GM12878 (cell line): Measurements from ENCODE around the gene AURKA. TPM values are rescaled to one million over a fixed set of nuclear protein-coding genes. Genes with fewer than 3 reads are reported as not detected.

ENCODE experiments used
- ATAC-seq: fragments of 200-7000 bp; cut with Tn5 transposase; 3 replicates; pipeline ENCODE4 v1.9.1; 2020; ENCODE audit warnings: mild to moderate bottlenecking, moderate library complexity
- BruUV-seq: library from RNA; stranded (reverse); fragments of 400-500 nt; replicated peaks from 2 replicates; lab custom pipeline; 2021; lab: Mats Ljungman, UMichigan
- CTCF ChIA-PET: fragments of 300-600 bp; sonication (Branson Sonifier 250); formaldehyde crosslinking; extraction: SDS; loops from one replicate; lab custom pipeline; 2021; ENCODE audit warnings: inconsistent platforms; lab: Yijun Ruan, JAX
- POLR2A ChIA-PET: fragments of 350-600 bp; formaldehyde crosslinking; extraction: SDS; loops from one replicate; lab custom pipeline; 2021; ENCODE audit warnings: inconsistent platforms; lab: Charles Lee
- RAD21 ChIA-PET: fragments of 300-600 bp; sonication (Branson Sonifier 250); formaldehyde crosslinking; loops from one replicate; lab custom pipeline; 2023; ENCODE audit warnings: antibody characterized with exemption; ENCODE audit not compliant: unreplicated experiment; lab: Charles Lee
- SMC1A ChIA-PET: fragments of 300-600 bp; sonication (Branson Sonifier 250); formaldehyde crosslinking; loops from one replicate; lab custom pipeline; 2023; ENCODE audit not compliant: unreplicated experiment, uncharacterized antibody; lab: Charles Lee
- DNase-seq: peaks from one replicate; pipeline ENCODE4 v3.0.0-alpha.2; 2011; ENCODE audit warnings: low read depth, low spot score
- FAIRE-seq: peaks from 3 replicates; lab custom pipeline; 2011; peaks lifted over from hg19 to GRCh38; lab: Jason Lieb, UNC
- H2AFZ ChIP-seq: 2 replicates; pipeline ENCODE4 v1.6.0; 2011; ENCODE audit warnings: low read depth, low read length, control low read depth; ENCODE audit not compliant: control insufficient read depth
- H3K27ac ChIP-seq: 2 replicates; pipeline ENCODE4 v1.5.1; 2011; ENCODE audit warnings: control low read depth; ENCODE audit not compliant: control insufficient read depth, insufficient read depth
- H3K27me3 ChIP-seq, 2 experiments: replicated peaks in 1 of 2; 2 replicates each; pipeline versions ENCODE4 v1.6.0 to v1.6.1; 2011; ENCODE audit warnings: low read length in 1 of 2; ENCODE audit not compliant: control insufficient read depth in 2 of 2, insufficient read depth in 2 of 2
- H3K36me3 ChIP-seq, 2 experiments: 2 replicates each; pipeline ENCODE4 v1.5.1; 2011; ENCODE audit warnings: low read length in 1 of 2; ENCODE audit not compliant: control insufficient read depth in 2 of 2, insufficient read depth in 2 of 2
- H3K4me1 ChIP-seq: 2 replicates; pipeline ENCODE4 v1.6.1; 2011; ENCODE audit warnings: mild to moderate bottlenecking, low read length, moderate library complexity, mixed read lengths; ENCODE audit not compliant: control insufficient read depth, insufficient read depth
- H3K4me2 ChIP-seq: 2 replicates; pipeline ENCODE4 v1.6.0; 2011; ENCODE audit warnings: control low read depth; ENCODE audit not compliant: control insufficient read depth, insufficient read depth
- H3K4me3 ChIP-seq: fragments of 200-600 bp; sonication (generic); 2 replicates; pipeline ENCODE4 v1.5.1; 2016
- H3K79me2 ChIP-seq: 2 replicates; pipeline ENCODE4 v1.6.0; 2011; ENCODE audit warnings: low read length; ENCODE audit not compliant: control insufficient read depth, insufficient read depth
- H3K9ac ChIP-seq: 2 replicates; pipeline ENCODE4 v1.8.0; 2011; ENCODE audit warnings: low read length, control low read depth, mixed read lengths; ENCODE audit not compliant: control insufficient read depth, insufficient read depth
- H3K9me3 ChIP-seq: replicated peaks from 3 replicates; pipeline ENCODE4 v1.5.1; 2011; ENCODE audit warnings: mild to moderate bottlenecking, low read length; ENCODE audit not compliant: control insufficient read depth, insufficient read depth
- H4K20me1 ChIP-seq: 2 replicates; pipeline ENCODE4 v1.6.0; 2011; ENCODE audit not compliant: control insufficient read depth, insufficient read depth
- CBX5 ChIP-seq: sonication (generic); IDR thresholded peaks from 2 replicates; pipeline ENCODE4 v1.6.1; 2016; ENCODE audit warnings: low read depth, moderate library complexity, mild to moderate bottlenecking, inconsistent platforms
- CEBPZ ChIP-seq: fragments of 150-350 bp; IDR thresholded peaks from 2 replicates; pipeline ENCODE4 v1.6.1; 2016; ENCODE audit warnings: low read depth, low read length
- DPF2 ChIP-seq: fragments of 450-650 bp; IDR thresholded peaks from 2 replicates; pipeline ENCODE4 v1.6.1; 2017; ENCODE audit warnings: mild to moderate bottlenecking
- HDAC6 ChIP-seq: fragments of 200-600 bp; sonication (generic); IDR thresholded peaks from one replicate; pipeline ENCODE4 v1.8.0; 2017; ENCODE audit warnings: antibody characterized with exemption; ENCODE audit not compliant: unreplicated experiment
- HSF1 ChIP-seq: fragments of 150-350 bp; IDR thresholded peaks from 2 replicates; pipeline ENCODE4 v1.6.1; 2014; ENCODE audit warnings: mild to moderate bottlenecking, low read depth, low read length
- MEF2A ChIP-seq: IDR thresholded peaks from 2 replicates; pipeline ENCODE4 v1.6.1; 2011; ENCODE audit warnings: low read depth, mild to moderate bottlenecking, low read length, moderate library complexity; ENCODE audit not compliant: insufficient read depth
- MYB ChIP-seq: fragments of 150-350 bp; IDR thresholded peaks from 2 replicates; pipeline ENCODE4 v1.6.1; 2014; ENCODE audit warnings: mild to moderate bottlenecking, low read depth, low read length, borderline replicate concordance
- PKNOX1 ChIP-seq: fragments of 450-650 bp; IDR thresholded peaks from 2 replicates; pipeline ENCODE4 v1.6.1; 2016; ENCODE audit warnings: mild to moderate bottlenecking
- RAD51 ChIP-seq: fragments of 450-650 bp; IDR thresholded peaks from 2 replicates; pipeline ENCODE4 v1.6.1; 2016; ENCODE audit warnings: moderate library complexity, mild to moderate bottlenecking, inconsistent platforms
- SRF ChIP-seq, 2 experiments: IDR thresholded peaks; 2 replicates each; pipeline ENCODE4 v1.6.1; 2011; ENCODE audit warnings: low read depth in 2 of 2, low read length in 2 of 2, mild to moderate bottlenecking in 1 of 2, moderate library complexity in 1 of 2
- ZBED1 ChIP-seq: IDR thresholded peaks from 2 replicates; pipeline ENCODE4 v1.6.1; 2016; ENCODE audit warnings: borderline replicate concordance
- in situ Hi-C: fragments of 300-500 bp; cut with MboI; formaldehyde crosslinking; loops from 9 replicates; pipeline ENCODE4 v1.14.3; 2018; ENCODE audit warnings: mixed read lengths
- intact Hi-C: fragments of 100-400 bp; cut with micrococcal nuclease; formaldehyde crosslinking; loops from one replicate; pipeline ENCODE4 v1.14.2; 2022; ENCODE audit not compliant: unreplicated experiment
- polyA plus RNA-seq, 11 experiments: library from polyadenylated mRNA; depleted of rRNA in 4 of 11; unstranded in 6 of 11; stranded (reverse) in 5 of 11; fragments of >200 nt; fragmentation: Nextera tagmentation in 4 of 11; fragmentation: Illumina TruSeq in 1 of 11; extraction: Ambion mirVana in 4 of 11; extraction: Trizol in 1 of 11; gene quantifications; 1 replicate in 1 of 11; 2 replicates in 10 of 11; pipeline versions ENCODE4 v1.2.1 to v1.2.3, GENCODE V29; 2011 to 2016; ENCODE audit warnings: inconsistent platforms in 2 of 11, missing spikeins in 2 of 11, low read depth in 1 of 11
- total RNA-seq, 4 experiments: library from RNA; depleted of rRNA in 3 of 4; stranded (reverse); fragments of >200 nt in 3 of 4; fragmentation: Illumina TruSeq in 1 of 4; extraction: Trizol in 1 of 4; gene quantifications; 2 replicates each; pipeline versions ENCODE4 v1.2.1 to v1.2.3, GENCODE V29; 2013 to 2021
- TF ChIP-seq, protein P1 (sequence below): IDR thresholded peaks from 2 replicates; pipeline ENCODE4 v1.6.1; 2012; ENCODE audit warnings: improper control_type of control experiment, low read depth, low read length; ENCODE audit not compliant: insufficient replicate concordance
- TF ChIP-seq, protein P2 (sequence below): IDR thresholded peaks from 2 replicates; pipeline ENCODE4 v1.6.1; 2011; ENCODE audit warnings: low read depth, mild to moderate bottlenecking, low read length, moderate library complexity, borderline replicate concordance; ENCODE audit errors: extremely low read depth

The AURKA gene
- total and polyA plus RNA-seq, 10 of the 15 experiments (the other 5 are each of a cell fraction or from before 2014, with no cell fraction given), result 57.3 to 122 (median 73.4) TPM

- H3K4me1 ChIP-seq, result peaks cover 14% of the 10 kb centered on the region
- no peak overlapping the region for H3K9ac ChIP-seq
- BruUV-seq, result no TSS peak
- no peak overlapping the region for H3K4me2 ChIP-seq
- no peak overlapping the region for H3K27ac ChIP-seq
- in situ Hi-C loops, result no loop called here
- no peak overlapping the region for H3K4me3 ChIP-seq
- POLR2A ChIA-PET, result no interaction called here
- DNase-seq (no peak), ATAC-seq (no peak), FAIRE-seq (no peak)
- no peaks in the 10 kb centered on the region for H3K36me3 ChIP-seq
- no peak overlapping the region for H2AFZ ChIP-seq
- no peaks in the 10 kb centered on the region for H4K20me1 ChIP-seq
- H3K9me3 ChIP-seq, result no peaks in the 10 kb centered on the region
- CTCF ChIA-PET, result interaction anchor here (0.5 to 1.3 kb wide), 3 partner anchors 13 to 89 kb away, joined by 3 read pairs; no protein-coding TSS in a partner anchor
- no peaks in the 10 kb centered on the region for H3K79me2 ChIP-seq
- intact Hi-C loops, result no loop called here
- RAD21 ChIA-PET, result interaction anchor here (0.6 kb wide), 1 partner anchor 14 kb away, joined by 3 read pairs; no protein-coding TSS in a partner anchor
- SMC1A ChIA-PET, result no interaction called here
- H3K27me3 ChIP-seq, result no peaks in the 10 kb centered on the region
- TF ChIP-seq, protein P1, sequence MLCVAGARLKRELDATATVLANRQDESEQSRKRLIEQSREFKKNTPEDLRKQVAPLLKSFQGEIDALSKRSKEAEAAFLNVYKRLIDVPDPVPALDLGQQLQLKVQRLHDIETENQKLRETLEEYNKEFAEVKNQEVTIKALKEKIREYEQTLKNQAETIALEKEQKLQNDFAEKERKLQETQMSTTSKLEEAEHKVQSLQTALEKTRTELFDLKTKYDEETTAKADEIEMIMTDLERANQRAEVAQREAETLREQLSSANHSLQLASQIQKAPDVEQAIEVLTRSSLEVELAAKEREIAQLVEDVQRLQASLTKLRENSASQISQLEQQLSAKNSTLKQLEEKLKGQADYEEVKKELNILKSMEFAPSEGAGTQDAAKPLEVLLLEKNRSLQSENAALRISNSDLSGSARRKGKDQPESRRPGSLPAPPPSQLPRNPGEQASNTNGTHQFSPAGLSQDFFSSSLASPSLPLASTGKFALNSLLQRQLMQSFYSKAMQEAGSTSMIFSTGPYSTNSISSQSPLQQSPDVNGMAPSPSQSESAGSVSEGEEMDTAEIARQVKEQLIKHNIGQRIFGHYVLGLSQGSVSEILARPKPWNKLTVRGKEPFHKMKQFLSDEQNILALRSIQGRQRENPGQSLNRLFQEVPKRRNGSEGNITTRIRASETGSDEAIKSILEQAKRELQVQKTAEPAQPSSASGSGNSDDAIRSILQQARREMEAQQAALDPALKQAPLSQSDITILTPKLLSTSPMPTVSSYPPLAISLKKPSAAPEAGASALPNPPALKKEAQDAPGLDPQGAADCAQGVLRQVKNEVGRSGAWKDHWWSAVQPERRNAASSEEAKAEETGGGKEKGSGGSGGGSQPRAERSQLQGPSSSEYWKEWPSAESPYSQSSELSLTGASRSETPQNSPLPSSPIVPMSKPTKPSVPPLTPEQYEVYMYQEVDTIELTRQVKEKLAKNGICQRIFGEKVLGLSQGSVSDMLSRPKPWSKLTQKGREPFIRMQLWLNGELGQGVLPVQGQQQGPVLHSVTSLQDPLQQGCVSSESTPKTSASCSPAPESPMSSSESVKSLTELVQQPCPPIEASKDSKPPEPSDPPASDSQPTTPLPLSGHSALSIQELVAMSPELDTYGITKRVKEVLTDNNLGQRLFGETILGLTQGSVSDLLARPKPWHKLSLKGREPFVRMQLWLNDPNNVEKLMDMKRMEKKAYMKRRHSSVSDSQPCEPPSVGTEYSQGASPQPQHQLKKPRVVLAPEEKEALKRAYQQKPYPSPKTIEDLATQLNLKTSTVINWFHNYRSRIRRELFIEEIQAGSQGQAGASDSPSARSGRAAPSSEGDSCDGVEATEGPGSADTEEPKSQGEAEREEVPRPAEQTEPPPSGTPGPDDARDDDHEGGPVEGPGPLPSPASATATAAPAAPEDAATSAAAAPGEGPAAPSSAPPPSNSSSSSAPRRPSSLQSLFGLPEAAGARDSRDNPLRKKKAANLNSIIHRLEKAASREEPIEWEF, result no peak
- no peak for TF ChIP-seq MEF2A
- TF ChIP-seq CBX5, result no peak
- no peak for TF ChIP-seq ZBED1
- TF ChIP-seq RAD51, result no peak
- no peak for TF ChIP-seq MYB
- TF ChIP-seq HDAC6, result no peak
- TF ChIP-seq CEBPZ, result no peak
- TF ChIP-seq DPF2, result no peak
- TF ChIP-seq SRF (IDR thresholded peaks at IDR 0.05; ENCODE audit: low read depth in 2 of 2, low read length in 2 of 2), result no peak
- TF ChIP-seq PKNOX1, result no peak
- TF ChIP-seq, protein P2, sequence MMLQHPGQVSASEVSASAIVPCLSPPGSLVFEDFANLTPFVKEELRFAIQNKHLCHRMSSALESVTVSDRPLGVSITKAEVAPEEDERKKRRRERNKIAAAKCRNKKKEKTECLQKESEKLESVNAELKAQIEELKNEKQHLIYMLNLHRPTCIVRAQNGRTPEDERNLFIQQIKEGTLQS, result no peak
- no peak for TF ChIP-seq HSF1
These were observed 34.9 kb upstream of the AURKA start for GRCh38 chr20:56426926-56427325.
